ENCODE results near the gene PRR23E. TPM values are rescaled to one million over a fixed set of nuclear protein-coding genes. Genes with fewer than 3 reads are reported as not detected.

The PRR23E gene
- polyA plus RNA-seq, 1 donor from 2014 or later, result not detected

- no peak for TF ChIP-seq POLR2AphosphoS5 (IDR thresholded peaks at IDR 0.05)
These were observed 29.7 kb downstream of the PRR23E start (continued) for GRCh38 chr3:127222664-127223063.

- H3K79me2 ChIP-seq (replicated peaks; ENCODE audit: insufficient read depth, low read length), result no peaks in the 10 kb centered on the region
- no peaks in the 10 kb centered on the region for H3K9me2 ChIP-seq (ENCODE audit: insufficient read depth, low read length)
- H3K27me3 ChIP-seq (ENCODE audit: insufficient read depth, low read depth, low read length), result no peaks in the 10 kb centered on the region
- H3K9ac ChIP-seq (ENCODE audit: low read length), result no peak overlapping the region
- no peak overlapping the region for H3K4me3 ChIP-seq (ENCODE audit: low read length)
- H3F3A ChIP-seq (ENCODE audit: insufficient read depth, low read length, poor library complexity, severe bottlenecking), result no peaks in the 10 kb centered on the region
- H3K9me3 ChIP-seq (ENCODE audit: low read length), result no peaks in the 10 kb centered on the region
- H4K20me1 ChIP-seq (ENCODE audit: insufficient read depth), result no peaks in the 10 kb centered on the region
- no peak overlapping the region for H3K27ac ChIP-seq (ENCODE audit: low read length)
- no peak overlapping the region for H2AFZ ChIP-seq (ENCODE audit: low read depth, low read length)
- H3K36me3 ChIP-seq (ENCODE audit: insufficient read depth, low read length), result no peaks in the 10 kb centered on the region
- TF ChIP-seq EP300 (conservative IDR thresholded peaks at IDR 0.05; ENCODE audit: poor library complexity, severe bottlenecking), result no peak
- TF ChIP-seq EZH2 (IDR thresholded peaks at IDR 0.05; ENCODE audit: borderline replicate concordance, insufficient read depth, low read length, poor library complexity, severe bottlenecking), result no peak
- TF ChIP-seq RAD21 (conservative IDR thresholded peaks at IDR 0.05), result no peak
- TF ChIP-seq CTCF (IDR thresholded peaks at IDR 0.05; ENCODE audit: poor library complexity, severe bottlenecking), result no peak
- no peak for TF ChIP-seq MXI1 (conservative IDR thresholded peaks at IDR 0.05; ENCODE audit: poor library complexity, severe bottlenecking)
- no peak for TF ChIP-seq TAF1 (IDR thresholded peaks at IDR 0.05; ENCODE audit: low read depth)
- TF ChIP-seq POLR2AphosphoS5 (IDR thresholded peaks at IDR 0.05), result no peak
- TF ChIP-seq REST (IDR thresholded peaks at IDR 0.05; ENCODE audit: borderline replicate concordance), result no peak
- TF ChIP-seq SMC3 (conservative IDR thresholded peaks at IDR 0.05; ENCODE audit: poor library complexity), result no peak
- H3K4me2 ChIP-seq (ENCODE audit: low read length), result no peak overlapping the region
These were observed 31.2 kb downstream of the PRR23E start for GRCh38 chr3:127224118-127224517.

- TF ChIP-seq SMC3 (conservative IDR thresholded peaks at IDR 0.05; ENCODE audit: poor library complexity) (no peak), TAF1 (IDR thresholded peaks at IDR 0.05; ENCODE audit: low read depth) (no peak), MXI1 (conservative IDR thresholded peaks at IDR 0.05; ENCODE audit: poor library complexity, severe bottlenecking) (no peak), RAD21 (conservative IDR thresholded peaks at IDR 0.05) (no peak), CTCF (IDR thresholded peaks at IDR 0.05; ENCODE audit: poor library complexity, severe bottlenecking) (no peak), REST (IDR thresholded peaks at IDR 0.05; ENCODE audit: borderline replicate concordance) (no peak), POLR2AphosphoS5 (IDR thresholded peaks at IDR 0.05) (no peak), EP300 (conservative IDR thresholded peaks at IDR 0.05; ENCODE audit: poor library complexity, severe bottlenecking) (no peak), EZH2 (IDR thresholded peaks at IDR 0.05; ENCODE audit: borderline replicate concordance, insufficient read depth, low read length, poor library complexity, severe bottlenecking) (no peak)
- H3K4me2 ChIP-seq (ENCODE audit: low read length), result no peak overlapping the region
These were observed 33.5 kb downstream of the PRR23E start for GRCh38 chr3:127226457-127226856.

More at GRCh38 chr3:127226457-127226856, 33.5 kb downstream of the PRR23E start:
- Histone ChIP-seq H3K27me3 (ENCODE audit: insufficient read depth, low read depth, low read length) (no peaks in the 10 kb centered on the region), H4K20me1 (ENCODE audit: insufficient read depth) (no peaks in the 10 kb centered on the region), H3K9ac (ENCODE audit: low read length) (no peak overlapping the region), H3K9me3 (ENCODE audit: low read length) (no peaks in the 10 kb centered on the region), H3K79me2 (replicated peaks; ENCODE audit: insufficient read depth, low read length) (no peaks in the 10 kb centered on the region), H3K36me3 (ENCODE audit: insufficient read depth, low read length) (no peaks in the 10 kb centered on the region), H3K4me3 (ENCODE audit: low read length) (no peak overlapping the region), H2AFZ (ENCODE audit: low read depth, low read length) (no peak overlapping the region), H3K9me2 (ENCODE audit: insufficient read depth, low read length) (no peaks in the 10 kb centered on the region), H3K27ac (ENCODE audit: low read length) (no peak overlapping the region), H3F3A (ENCODE audit: insufficient read depth, low read length, poor library complexity, severe bottlenecking) (no peaks in the 10 kb centered on the region)
